Measurements from ENCODE around the gene ZNF208.
"Not testable (repeated sequence)": the region's sequence is repeated elsewhere in the genome, so short reads cannot be mapped to it uniquely, and the experiment has no call there.

The ZNF208 gene

DNA sequence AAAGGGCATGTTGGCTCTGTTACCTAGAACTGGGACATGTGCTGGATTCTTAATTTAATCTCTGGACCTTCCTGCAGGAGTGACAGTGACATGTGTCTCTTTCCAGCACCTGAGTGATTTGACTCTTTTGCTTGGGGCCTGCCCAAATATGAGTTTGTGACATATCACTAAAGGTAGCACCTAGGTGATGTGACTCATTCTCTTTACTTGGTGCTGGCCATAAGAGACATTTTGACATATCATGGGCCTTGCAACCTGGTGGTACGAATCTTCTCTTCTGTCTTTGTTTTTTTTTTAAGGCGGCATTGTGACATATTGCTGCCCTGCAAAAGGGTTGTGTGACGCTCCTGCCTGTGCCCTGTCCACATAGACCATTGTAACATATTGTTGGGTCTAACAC is 108.9 kb downstream of the ZNF208 start:
- Histone ChIP-seq H3K4me3 (ENCODE audit: low read depth, low read length) (no peak overlapping the region), H3K9me3 (no peaks in the 10 kb centered on the region), H3K4me1 (no peaks in the 10 kb centered on the region), H3K27me3 (no peaks in the 10 kb centered on the region), H3K36me3 (no peaks in the 10 kb centered on the region)
- TF ChIP-seq CTCF (IDR thresholded peaks at IDR 0.05; ENCODE audit: low read depth, low read length), result no peak
- no peak for DNase-seq

GRCh38 chr19:21900401-21900800 is 110.3 kb downstream of the ZNF208 start:
- Histone ChIP-seq H3K4me1 (no peaks in the 10 kb centered on the region), H3K36me3 (no peaks in the 10 kb centered on the region), H3K27me3 (no peaks in the 10 kb centered on the region), H3K4me3 (ENCODE audit: low read depth, low read length) (no peak overlapping the region), H3K9me3 (no peaks in the 10 kb centered on the region)
- no peak for TF ChIP-seq CTCF (IDR thresholded peaks at IDR 0.05; ENCODE audit: low read depth, low read length)
- DNase-seq, result no peak

DNA sequence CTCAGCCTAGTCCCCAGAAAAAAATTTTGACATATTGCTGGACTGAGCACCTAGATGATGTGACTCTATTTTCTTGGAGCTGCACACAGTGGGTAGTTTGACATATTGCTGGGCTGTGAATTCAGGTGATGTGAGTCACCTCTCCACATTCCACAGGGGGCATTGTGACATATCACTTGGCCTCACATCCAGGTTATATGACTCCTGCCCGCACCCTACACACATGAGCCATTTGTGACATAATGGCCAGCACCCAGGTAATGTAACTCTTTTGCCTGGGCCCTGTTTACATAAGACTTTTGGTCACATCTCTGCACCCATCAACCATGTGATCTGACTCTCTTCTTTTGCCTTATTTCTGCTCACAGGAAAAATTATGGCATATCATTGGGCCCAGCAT is 119.7 kb downstream of the ZNF208 start:
- H3K9me3 ChIP-seq, result no peaks in the 10 kb centered on the region; the same call in 1 of the 2 replicates
- no peak for TF ChIP-seq CTCF (IDR thresholded peaks at IDR 0.05; ENCODE audit: low read depth, low read length)
- no peaks in the 10 kb centered on the region for H3K4me1 ChIP-seq
- DNase-seq, result no peak
- no peaks in the 10 kb centered on the region for H3K36me3 ChIP-seq
- no peak overlapping the region for H3K4me3 ChIP-seq (ENCODE audit: low read depth, low read length)
- H3K27me3 ChIP-seq, result no peaks in the 10 kb centered on the region

GRCh38 chr19:21890017-21890416 is 120.7 kb downstream of the ZNF208 start:
- peak; percentile 35 for DNase-seq
- H3K36me3 ChIP-seq; H3K4me1 ChIP-seq; H3K4me3 ChIP-seq (ENCODE audit: low read depth, low read length); H3K9me3 ChIP-seq; H3K27me3 ChIP-seq: not testable (repeated sequence)
- peak; percentile 21; the same call in 1 of the 2 replicates for TF ChIP-seq CTCF (IDR thresholded peaks at IDR 0.05; ENCODE audit: low read depth, low read length)

GRCh38 chr19:21885516-21885915 is 125.2 kb downstream of the ZNF208 start:
- not testable (repeated sequence) for H3K36me3 ChIP-seq; DNase-seq; H3K9me3 ChIP-seq; H3K27me3 ChIP-seq; H3K4me3 ChIP-seq (ENCODE audit: low read depth, low read length); H3K4me1 ChIP-seq

- H3K27me3 ChIP-seq; H3K4me1 ChIP-seq; H3K4me3 ChIP-seq (ENCODE audit: low read depth, low read length); DNase-seq; H3K9me3 ChIP-seq; H3K36me3 ChIP-seq: not testable (repeated sequence)
Observed at GRCh38 chr19:21884786-21885185, 126.0 kb downstream of the ZNF208 start.

- Histone ChIP-seq H3K36me3 (no peaks in the 10 kb centered on the region), H3K9me3 (no peaks in the 10 kb centered on the region), H3K27me3 (no peaks in the 10 kb centered on the region), H3K4me1 (no peaks in the 10 kb centered on the region), H3K4me3 (ENCODE audit: low read depth, low read length) (no peak overlapping the region)
- DNase-seq, result no peak
- no peak for TF ChIP-seq CTCF (IDR thresholded peaks at IDR 0.05; ENCODE audit: low read depth, low read length)
Observed at GRCh38 chr19:21883516-21883915, 127.2 kb downstream of the ZNF208 start.
